HFFc6 (cell line): ENCODE results near the gene ACADM. TPM values are rescaled to one million over a fixed set of nuclear protein-coding genes. Genes with fewer than 3 reads are reported as not detected.
"Not testable (repeated sequence)": the region's sequence is repeated elsewhere in the genome, so short reads cannot be mapped to it uniquely, and the experiment has no call there.

ENCODE experiments used
- DNase-seq: peaks from one replicate; pipeline ENCODE4 v3.0.0-alpha.2; 2018
- H3K27ac Mint-ChIP-seq: 2 replicates; pipeline ENCODE4 v1.8.0; 2020; ENCODE audit warnings: mild to moderate bottlenecking, mixed read lengths
- H3K27me3 Mint-ChIP-seq: 2 replicates; pipeline ENCODE4 v1.8.0; 2021; ENCODE audit warnings: mild to moderate bottlenecking, moderate library complexity, mixed read lengths; ENCODE audit not compliant: insufficient read depth
- H3K36me3 Mint-ChIP-seq: 2 replicates; pipeline ENCODE4 v1.8.0; 2021; ENCODE audit warnings: low read depth, mixed read lengths
- H3K4me1 Mint-ChIP-seq: 2 replicates; pipeline ENCODE4 v1.8.0; 2020; ENCODE audit warnings: low read depth, mixed read lengths
- H3K4me3 Mint-ChIP-seq: 2 replicates; pipeline ENCODE4 v1.8.0; 2020; ENCODE audit warnings: mild to moderate bottlenecking, moderate library complexity, mixed read lengths
- H3K9me3 Mint-ChIP-seq: 2 replicates; pipeline ENCODE4 v1.8.0; 2020; ENCODE audit warnings: mild to moderate bottlenecking, mixed read lengths
- total RNA-seq, 6 experiments: library from RNA; stranded (reverse); fragmentation: NEBNext Ultra II Directional; extraction: Animal tissue kit (Norgen Biotek cat#: 25700); gene quantifications; 2 replicates in 1 of 6; 3 replicates in 5 of 6; pipeline ENCODE4 v1.2.3, GENCODE V29; 2021
- TF ChIP-seq, protein P1 (sequence below): fragments of 200-600 bp; sonication (generic); IDR thresholded peaks from 2 replicates; pipeline ENCODE4 v1.5.0; 2021; ENCODE audit warnings: antibody characterized with exemption, mild to moderate bottlenecking

ACADM gene
- total RNA-seq, 6 experiments from 2014 or later = 28.9 to 36.1 (median 32.7) TPM

DNA sequence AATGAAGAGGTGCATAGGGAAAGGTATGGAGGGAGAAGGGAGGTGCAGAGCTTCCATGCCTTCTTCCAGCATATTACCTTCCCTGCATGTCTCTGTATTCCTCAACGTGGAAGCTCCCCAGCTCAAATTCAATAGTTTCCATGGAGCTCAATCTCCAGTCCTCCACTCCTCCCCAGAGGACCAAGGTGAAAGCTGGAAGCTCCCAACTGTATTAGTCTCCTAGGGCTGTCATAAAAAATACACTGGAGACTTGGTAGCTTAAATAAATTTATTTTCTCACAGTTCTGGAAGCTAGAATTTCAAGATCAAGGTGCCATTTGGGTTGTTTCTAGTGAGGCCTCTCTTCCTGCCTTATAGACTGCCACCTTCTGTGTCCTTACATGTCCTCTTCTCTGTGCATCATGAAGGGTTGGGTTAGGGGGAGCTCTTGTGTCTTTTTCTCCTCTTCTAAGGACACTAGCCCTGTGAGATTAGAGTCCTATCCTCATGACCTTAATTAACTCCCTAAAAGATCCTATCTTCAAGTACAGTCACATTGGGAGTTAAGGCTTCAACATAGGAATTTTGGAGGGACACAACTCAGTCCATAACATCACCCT is 39.6 kb downstream of the ACADM start:
- no peak for DNase-seq
- peaks cover 10% of the 10 kb centered on the region for H3K36me3 Mint-ChIP-seq
- H3K4me1 Mint-ChIP-seq = peaks cover 49% of the 10 kb centered on the region
- H3K27me3 Mint-ChIP-seq = no peaks in the 10 kb centered on the region; the same call in 1 of the 2 replicates
- H3K27ac Mint-ChIP-seq = peak overlapping the region; percentile 64
- TF ChIP-seq, protein P1, sequence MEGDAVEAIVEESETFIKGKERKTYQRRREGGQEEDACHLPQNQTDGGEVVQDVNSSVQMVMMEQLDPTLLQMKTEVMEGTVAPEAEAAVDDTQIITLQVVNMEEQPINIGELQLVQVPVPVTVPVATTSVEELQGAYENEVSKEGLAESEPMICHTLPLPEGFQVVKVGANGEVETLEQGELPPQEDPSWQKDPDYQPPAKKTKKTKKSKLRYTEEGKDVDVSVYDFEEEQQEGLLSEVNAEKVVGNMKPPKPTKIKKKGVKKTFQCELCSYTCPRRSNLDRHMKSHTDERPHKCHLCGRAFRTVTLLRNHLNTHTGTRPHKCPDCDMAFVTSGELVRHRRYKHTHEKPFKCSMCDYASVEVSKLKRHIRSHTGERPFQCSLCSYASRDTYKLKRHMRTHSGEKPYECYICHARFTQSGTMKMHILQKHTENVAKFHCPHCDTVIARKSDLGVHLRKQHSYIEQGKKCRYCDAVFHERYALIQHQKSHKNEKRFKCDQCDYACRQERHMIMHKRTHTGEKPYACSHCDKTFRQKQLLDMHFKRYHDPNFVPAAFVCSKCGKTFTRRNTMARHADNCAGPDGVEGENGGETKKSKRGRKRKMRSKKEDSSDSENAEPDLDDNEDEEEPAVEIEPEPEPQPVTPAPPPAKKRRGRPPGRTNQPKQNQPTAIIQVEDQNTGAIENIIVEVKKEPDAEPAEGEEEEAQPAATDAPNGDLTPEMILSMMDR = no peak
- no peak overlapping the region for H3K4me3 Mint-ChIP-seq
- no peaks in the 10 kb centered on the region for H3K9me3 Mint-ChIP-seq

DNA sequence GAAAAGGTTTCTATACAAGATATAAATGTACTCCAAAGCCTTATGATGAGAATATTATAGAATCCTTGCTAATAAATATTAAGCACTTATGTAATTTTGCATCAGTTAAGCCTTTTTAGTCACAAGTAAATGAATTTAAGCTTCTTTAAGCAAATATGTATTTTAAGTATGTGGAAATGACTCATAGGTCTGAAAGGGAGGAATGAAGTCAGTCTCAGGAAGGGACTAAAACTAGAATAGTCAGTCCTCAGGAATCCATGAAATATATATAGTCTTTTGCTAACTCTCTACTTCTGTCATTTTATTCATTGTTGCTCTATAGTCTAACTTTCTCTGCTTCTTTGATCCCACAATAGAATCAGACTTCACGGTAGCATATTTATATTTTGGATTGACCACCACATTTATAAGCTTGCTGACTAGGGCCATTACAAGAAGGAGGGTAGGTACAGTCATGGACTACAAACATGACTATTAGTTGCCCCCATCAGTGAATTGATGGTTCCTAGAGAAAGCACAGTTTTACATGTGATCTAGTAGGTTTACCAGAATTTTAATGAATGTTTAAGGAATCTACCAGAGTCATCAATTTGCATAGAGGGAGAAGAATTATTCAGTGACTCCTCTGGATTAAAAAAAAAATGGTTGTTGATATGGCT is 41.3 kb downstream of the ACADM start:
- TF ChIP-seq, protein P1 = no peak
- H3K9me3 Mint-ChIP-seq = no peaks in the 10 kb centered on the region
- peak; percentile 80 for DNase-seq
- H3K4me3 Mint-ChIP-seq = peak overlapping the region; percentile 69
- peak overlapping the region; percentile 92 for H3K27ac Mint-ChIP-seq
- H3K27me3 Mint-ChIP-seq = no peaks in the 10 kb centered on the region; the same call in 1 of the 2 replicates
- peaks cover 9% of the 10 kb centered on the region for H3K36me3 Mint-ChIP-seq
- peaks cover 50% of the 10 kb centered on the region for H3K4me1 Mint-ChIP-seq

DNA sequence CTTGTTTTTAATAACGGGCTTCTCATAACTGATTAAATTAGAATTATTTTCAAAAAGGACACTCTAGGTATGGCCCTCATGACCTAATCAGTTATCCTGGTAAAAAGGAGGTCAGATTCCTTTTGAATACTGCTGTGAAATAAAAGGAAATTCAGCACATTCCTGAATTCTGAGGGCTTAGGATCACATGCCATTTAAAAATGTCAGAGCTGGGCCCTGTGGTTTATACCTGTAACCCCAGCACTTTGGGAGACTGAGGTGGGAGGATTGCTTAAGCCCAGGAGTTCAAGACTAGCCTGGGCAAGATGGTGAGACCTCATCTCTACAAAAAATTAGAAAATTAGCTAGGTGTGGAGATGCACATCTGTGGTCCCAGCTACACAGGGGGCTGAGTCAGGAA is 43.5 kb downstream of the ACADM start:
- DNase-seq = no peak
- Mint-ChIP-seq H3K27ac (peak overlapping the region; percentile 38), H3K4me1 (peaks cover 50% of the 10 kb centered on the region), H3K27me3 (no peaks in the 10 kb centered on the region; the same call in 1 of the 2 replicates), H3K9me3 (no peaks in the 10 kb centered on the region), H3K4me3 (no peak overlapping the region), H3K36me3 (peaks cover 9% of the 10 kb centered on the region)
- TF ChIP-seq, protein P1 = no peak

DNA sequence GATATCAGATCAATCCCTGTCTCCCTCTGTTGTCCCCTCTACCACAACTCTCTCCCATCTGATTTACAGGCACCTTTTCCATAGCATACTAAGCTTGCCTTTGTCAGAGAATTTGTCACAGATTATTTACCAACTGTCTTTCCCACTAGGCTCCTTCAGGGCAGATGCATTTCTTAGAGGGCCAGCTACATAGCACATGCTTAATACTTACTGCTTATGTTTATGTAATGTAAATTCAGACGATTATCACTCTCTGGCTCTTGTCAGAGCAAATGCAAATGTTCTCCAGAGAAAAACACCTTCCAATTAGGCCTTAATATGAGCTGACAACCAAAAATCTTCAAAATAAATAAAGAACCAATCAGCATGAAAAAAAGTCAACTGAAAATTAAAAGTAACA is 46.3 kb downstream of the ACADM start:
- Mint-ChIP-seq H3K27ac (no peak overlapping the region), H3K27me3 (no peaks in the 10 kb centered on the region), H3K4me1 (peaks cover 37% of the 10 kb centered on the region), H3K9me3 (no peaks in the 10 kb centered on the region), H3K4me3 (no peak overlapping the region), H3K36me3 (no peaks in the 10 kb centered on the region)
- DNase-seq = no peak
- TF ChIP-seq, protein P1 = no peak

DNA sequence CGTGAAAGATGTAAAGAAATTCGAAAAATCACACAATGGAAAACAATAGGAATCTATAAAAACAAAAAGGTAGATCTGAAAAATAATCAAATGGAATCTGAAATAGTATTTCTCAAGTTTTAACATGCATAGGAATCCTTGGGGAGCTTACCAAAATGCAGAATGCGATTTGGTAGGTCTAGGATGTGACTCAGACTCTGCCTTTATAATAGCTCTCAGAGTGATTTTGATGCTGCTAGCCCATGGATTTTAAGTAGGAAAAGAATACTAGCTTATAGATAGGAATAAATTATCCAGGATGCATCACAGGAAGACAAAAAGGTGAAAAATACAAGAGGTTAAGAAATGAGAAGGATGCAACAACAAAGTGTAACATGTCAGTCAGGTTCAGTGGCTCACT is 47.5 kb downstream of the ACADM start:
- Mint-ChIP-seq H3K36me3 (no peaks in the 10 kb centered on the region), H3K4me3 (no peak overlapping the region), H3K27me3 (no peaks in the 10 kb centered on the region), H3K27ac (no peak overlapping the region), H3K4me1 (peaks cover 31% of the 10 kb centered on the region), H3K9me3 (no peaks in the 10 kb centered on the region)
- no peak for DNase-seq
- TF ChIP-seq, protein P1 = no peak

DNA sequence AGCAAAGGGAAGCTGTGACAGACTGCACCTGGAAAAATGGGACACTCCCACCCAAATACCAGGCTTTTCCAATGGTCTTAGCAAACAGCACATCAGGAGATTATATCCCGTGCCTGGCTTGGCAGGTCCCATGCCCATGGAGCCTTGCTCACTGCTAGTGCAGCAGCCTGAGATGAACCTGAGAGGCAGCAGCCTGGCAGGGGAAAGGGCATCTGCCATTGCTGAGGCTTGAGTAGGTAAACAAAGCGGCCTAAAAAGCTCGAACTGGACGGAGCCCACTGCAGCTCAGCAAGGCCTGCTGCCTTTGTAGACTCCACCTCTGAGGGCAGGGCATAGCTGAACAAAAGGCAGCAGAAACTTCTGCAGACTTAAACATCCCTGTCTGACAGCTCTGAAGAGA is 53.3 kb downstream of the ACADM start:
- not testable (repeated sequence) for H3K9me3 Mint-ChIP-seq, H3K27ac Mint-ChIP-seq, DNase-seq, H3K27me3 Mint-ChIP-seq, H3K4me3 Mint-ChIP-seq, H3K36me3 Mint-ChIP-seq
- H3K4me1 Mint-ChIP-seq = peaks cover 19% of the 10 kb centered on the region

DNA sequence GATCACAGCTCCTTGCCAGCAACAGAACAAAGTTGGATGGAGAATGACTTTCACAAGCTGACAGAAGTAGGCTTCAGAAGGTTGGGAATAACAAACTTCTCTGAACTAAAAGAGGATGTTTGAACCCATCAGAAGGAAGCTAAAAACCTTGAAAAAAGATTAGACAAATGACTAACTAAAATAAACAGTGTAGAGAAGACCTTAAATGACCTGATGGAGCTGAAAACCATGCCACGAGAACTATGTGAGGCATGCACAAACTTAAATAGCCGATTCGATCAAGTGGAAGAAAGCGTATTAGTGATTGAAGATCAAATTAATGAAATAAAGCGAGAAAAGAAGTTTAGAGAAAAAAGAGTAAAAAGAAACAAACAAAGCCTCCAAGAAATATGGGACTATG is 54.2 kb downstream of the ACADM start:
- not testable (repeated sequence) for H3K27ac Mint-ChIP-seq

DNA sequence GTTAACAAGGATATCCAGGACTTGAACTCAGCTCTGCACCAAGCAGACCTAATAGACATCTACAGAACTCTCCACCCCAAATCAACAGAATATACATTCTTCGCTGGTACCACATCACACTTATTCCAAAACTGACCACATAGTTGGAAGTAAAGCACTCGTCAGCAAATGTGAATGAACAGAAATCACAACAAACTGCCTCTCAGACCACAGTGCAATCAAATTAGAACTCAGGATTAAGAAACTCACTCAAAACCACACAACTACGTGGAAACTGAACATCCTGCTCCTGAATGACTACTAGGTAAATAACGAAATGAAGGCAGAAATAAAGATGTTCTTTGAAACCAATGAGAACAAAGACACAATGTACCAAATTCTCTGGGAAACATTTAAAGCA is 55.7 kb downstream of the ACADM start:
- H3K27me3 Mint-ChIP-seq, H3K27ac Mint-ChIP-seq, H3K36me3 Mint-ChIP-seq, H3K4me3 Mint-ChIP-seq, DNase-seq, H3K9me3 Mint-ChIP-seq: not testable (repeated sequence)
- H3K4me1 Mint-ChIP-seq = peaks cover 18% of the 10 kb centered on the region

More for the DNA sequence above, 54.2 kb downstream of the ACADM start:
- not testable (repeated sequence) for H3K36me3 Mint-ChIP-seq, DNase-seq, H3K9me3 Mint-ChIP-seq, H3K27me3 Mint-ChIP-seq, H3K4me3 Mint-ChIP-seq
- peaks cover 19% of the 10 kb centered on the region for H3K4me1 Mint-ChIP-seq

DNA sequence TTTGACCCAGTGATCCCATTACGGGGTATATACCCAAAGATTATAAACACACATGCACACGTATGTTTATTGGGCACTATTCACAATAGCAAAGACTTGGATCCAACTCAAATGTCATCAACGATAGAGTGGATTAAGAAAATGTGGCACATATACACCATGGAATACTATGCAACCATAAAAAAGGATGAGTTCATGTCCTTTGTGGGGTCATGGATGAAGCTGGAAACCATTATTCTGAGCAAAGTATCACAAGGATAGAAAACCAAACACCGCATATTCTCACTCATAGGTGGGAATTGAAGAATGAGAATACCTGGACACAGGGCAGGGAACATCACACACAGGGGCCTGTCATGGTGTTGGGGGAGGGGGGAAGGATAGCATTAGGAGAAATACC is 59.4 kb downstream of the ACADM start:
- H3K36me3 Mint-ChIP-seq = peaks cover 29% of the 10 kb centered on the region
- not testable (repeated sequence) for H3K9me3 Mint-ChIP-seq, H3K4me3 Mint-ChIP-seq

More for the DNA sequence above, 59.4 kb downstream of the ACADM start:
- H3K27me3 Mint-ChIP-seq, H3K27ac Mint-ChIP-seq, DNase-seq: not testable (repeated sequence)
- H3K4me1 Mint-ChIP-seq = peaks cover 16% of the 10 kb centered on the region
